ENCODE results near the gene CCDC88C. TPM values are rescaled to one million over a fixed set of nuclear protein-coding genes. Genes with fewer than 3 reads are reported as not detected.

CCDC88C gene
- total RNA-seq, 4 donors from 2014 or later = 3.2 to 32.7 (median 11.0) TPM

DNA sequence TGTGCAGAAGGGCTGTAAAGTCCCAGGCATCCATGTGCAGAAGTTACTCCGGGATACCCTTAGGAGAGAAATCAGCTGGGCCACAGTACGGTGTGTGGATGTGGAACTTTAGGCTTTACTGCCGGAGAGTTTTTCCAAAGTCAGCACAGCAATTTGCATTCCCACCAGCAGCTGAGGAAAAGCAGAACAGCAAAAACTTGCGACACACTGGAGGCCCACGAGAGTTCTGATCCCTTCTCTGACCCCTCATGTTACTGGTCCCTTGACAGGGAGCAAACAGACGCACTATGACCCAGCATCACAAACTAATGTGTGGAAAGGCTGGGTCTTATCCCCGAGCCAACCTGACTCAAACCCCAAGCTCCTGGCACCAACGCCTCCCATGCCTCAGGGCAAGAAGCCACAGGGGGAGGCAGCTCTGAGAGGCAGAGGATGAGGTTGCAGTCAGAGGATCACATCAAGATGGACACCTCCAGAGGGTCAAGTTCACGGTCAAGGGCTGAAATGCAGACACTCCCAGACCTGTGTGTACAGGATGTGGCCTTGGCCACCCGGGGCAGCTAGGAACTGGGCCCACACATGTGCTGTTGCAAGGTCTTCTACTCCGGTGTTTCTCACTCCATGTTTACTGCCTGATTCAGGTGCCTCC lies 38.6 kb downstream of the CCDC88C start:
- Histone ChIP-seq H3K4me1 (no peaks in the 10 kb centered on the region), H3K27me3 (no peaks in the 10 kb centered on the region), H3K9me3 (no peaks in the 10 kb centered on the region), H3K27ac (no peak overlapping the region), H3K36me3 (no peaks in the 10 kb centered on the region), H3K4me3 (no peak overlapping the region)
- no peak for DNase-seq
- no peak for TF ChIP-seq POLR2A (IDR thresholded peaks at IDR 0.05)
- TF ChIP-seq, protein P1, sequence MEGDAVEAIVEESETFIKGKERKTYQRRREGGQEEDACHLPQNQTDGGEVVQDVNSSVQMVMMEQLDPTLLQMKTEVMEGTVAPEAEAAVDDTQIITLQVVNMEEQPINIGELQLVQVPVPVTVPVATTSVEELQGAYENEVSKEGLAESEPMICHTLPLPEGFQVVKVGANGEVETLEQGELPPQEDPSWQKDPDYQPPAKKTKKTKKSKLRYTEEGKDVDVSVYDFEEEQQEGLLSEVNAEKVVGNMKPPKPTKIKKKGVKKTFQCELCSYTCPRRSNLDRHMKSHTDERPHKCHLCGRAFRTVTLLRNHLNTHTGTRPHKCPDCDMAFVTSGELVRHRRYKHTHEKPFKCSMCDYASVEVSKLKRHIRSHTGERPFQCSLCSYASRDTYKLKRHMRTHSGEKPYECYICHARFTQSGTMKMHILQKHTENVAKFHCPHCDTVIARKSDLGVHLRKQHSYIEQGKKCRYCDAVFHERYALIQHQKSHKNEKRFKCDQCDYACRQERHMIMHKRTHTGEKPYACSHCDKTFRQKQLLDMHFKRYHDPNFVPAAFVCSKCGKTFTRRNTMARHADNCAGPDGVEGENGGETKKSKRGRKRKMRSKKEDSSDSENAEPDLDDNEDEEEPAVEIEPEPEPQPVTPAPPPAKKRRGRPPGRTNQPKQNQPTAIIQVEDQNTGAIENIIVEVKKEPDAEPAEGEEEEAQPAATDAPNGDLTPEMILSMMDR (IDR thresholded peaks at IDR 0.05) = no peak
- intact Hi-C loops (cut with DNase I; ENCODE audit: low total_unique reads) = no loop called here

DNA sequence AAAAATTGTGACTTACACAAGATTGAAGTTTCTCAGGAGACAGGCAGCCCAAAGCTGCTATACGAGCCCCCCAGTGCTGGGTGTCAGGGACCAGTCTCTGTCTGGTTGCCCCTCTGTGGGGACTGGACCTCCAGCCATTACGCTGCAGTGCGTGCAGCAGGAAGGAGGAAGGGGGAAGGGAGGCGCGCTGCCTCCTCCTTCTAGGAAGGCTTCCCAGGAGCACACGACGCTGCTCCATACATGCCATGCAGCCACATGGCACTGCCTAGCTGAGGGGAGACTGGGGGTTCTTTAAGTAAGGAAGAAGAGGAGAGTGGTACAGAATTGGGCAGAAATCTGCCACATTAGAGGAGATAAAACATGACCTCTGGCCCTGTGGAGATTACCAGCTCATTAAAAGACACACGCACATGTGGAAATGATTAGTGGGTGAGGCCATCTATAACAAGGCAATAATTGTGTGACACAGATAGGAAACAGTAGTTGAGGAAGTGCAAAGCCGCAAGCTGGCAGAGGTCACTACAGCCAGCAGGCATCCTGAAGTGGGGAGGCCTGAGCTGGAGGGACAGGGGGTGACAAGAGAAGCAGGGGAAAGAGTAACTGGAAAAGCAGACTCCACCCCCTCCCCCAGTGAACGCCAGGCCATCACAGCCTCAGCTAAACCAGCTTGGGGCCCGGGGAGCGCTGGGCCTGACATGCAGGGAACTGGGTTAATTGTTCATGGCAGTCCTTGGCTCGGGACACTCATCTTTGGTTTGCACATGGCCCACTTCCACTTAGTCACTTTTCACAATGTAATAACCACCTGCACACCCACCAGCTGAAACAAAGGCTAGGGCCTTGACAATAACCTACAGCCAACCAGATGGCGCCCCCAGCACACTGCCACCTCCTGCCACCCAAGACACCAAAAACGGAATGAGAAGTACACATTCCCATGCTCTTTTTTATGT lies 39.6 kb downstream of the CCDC88C start:
- Histone ChIP-seq H3K27me3 (no peaks in the 10 kb centered on the region), H3K4me1 (peaks cover 0 to 6% of the 10 kb centered on the region in 2 donors), H3K9me3 (no peaks in the 10 kb centered on the region), H3K27ac (no peak overlapping the region), H3K4me3 (no peak overlapping the region), H3K36me3 (no peaks in the 10 kb centered on the region)
- TF ChIP-seq, protein P1 (IDR thresholded peaks at IDR 0.05) = no peak
- no peak for TF ChIP-seq POLR2A (IDR thresholded peaks at IDR 0.05)
- intact Hi-C loops (cut with DNase I; ENCODE audit: low total_unique reads) = no loop called here
- no peak for DNase-seq

DNA sequence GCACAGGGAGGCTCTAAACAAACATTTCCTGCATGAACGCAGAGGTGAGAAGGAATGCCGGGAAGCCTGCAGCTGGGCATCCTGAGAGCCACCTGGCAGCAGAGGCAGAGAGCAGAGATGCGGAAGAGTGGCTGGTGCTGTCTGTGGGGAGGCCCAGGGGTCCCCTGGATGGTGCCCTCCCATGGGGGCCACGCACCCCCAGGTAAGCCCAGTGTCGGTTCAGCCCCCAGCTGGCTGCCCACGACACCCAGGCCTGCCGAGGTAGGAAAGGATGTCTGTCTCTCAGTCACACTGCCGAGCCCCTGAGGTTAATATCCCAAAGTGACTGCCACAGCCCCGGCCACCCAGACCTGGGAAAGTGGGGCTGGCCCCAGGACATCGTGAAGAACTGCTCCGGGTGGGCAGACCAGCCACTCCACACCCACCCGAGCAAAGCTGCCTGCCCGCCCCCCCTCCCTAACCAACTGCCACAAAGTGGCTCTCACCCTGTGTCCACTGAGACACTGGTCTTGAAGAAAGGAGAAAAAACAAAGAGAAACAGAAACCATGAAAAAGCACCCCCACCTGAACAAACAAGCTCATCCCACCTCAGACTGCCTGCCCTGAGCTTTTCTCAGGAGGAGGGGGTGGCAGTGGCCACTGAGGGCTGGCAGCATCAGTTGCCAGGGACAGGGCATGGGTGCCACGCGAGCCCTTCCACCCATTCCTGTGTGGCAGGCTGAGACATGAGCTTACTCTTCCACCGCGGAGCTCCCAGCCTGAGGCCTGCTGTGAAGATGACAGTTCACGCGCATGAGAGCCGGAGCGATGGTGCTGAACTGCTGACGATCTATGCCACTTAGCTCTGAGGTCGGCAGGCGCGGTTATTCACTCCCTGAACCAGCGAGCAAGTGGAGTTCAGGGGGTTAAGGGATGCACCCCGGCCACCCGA lies 40.8 kb downstream of the CCDC88C start:
- Histone ChIP-seq H3K27me3 (no peaks in the 10 kb centered on the region), H3K4me3 (no peak overlapping the region), H3K9me3 (no peaks in the 10 kb centered on the region), H3K36me3 (no peaks in the 10 kb centered on the region), H3K27ac (no peak overlapping the region), H3K4me1 (peaks cover 0 to 6% of the 10 kb centered on the region in 2 donors)
- intact Hi-C loops (cut with DNase I; ENCODE audit: low total_unique reads) = no loop called here
- TF ChIP-seq POLR2A (IDR thresholded peaks at IDR 0.05) = no peak
- TF ChIP-seq, protein P1 (IDR thresholded peaks at IDR 0.05) = no peak
- no peak for DNase-seq

DNA sequence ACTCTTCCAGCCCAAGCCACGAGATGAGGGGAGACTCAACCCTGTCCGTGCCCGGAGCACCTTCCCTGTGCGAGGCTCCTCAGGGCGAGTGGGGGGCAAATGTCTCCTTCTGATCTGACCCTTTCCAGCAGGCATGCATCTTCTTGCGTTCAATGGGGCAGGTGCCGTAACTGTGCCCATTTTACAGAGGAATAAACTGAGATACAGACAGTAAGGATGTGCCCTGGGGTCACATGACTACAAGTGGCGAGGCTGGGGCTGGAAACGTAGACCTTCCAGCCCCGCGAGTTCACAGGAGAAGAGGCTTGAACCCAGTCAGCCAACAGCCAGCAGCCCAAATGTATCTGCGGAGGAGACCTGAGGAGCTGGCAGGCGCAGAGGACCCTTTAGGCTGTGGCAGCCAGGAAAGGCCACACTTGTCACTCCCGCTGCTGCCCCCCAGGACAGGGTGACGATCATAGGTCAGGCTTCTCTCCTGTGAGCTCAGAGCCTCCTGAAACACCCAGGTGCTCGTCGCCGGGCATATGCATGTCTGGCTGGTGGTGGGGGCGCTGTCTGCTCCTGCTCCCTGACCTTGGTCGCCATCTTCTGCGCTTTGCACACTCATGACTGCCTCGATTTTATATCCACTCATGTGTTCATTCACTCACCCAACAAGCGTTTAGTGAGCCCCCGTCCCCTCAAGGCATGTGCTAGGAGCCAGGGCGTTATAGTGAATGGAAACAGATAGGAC lies 41.7 kb downstream of the CCDC88C start:
- H3K27ac ChIP-seq = no peak overlapping the region
- intact Hi-C loops (cut with DNase I; ENCODE audit: low total_unique reads) = no loop called here
- DNase-seq = no peak
- no peaks in the 10 kb centered on the region for H3K9me3 ChIP-seq
- no peaks in the 10 kb centered on the region for H3K36me3 ChIP-seq
- no peaks in the 10 kb centered on the region for H3K27me3 ChIP-seq
- no peak overlapping the region for H3K4me3 ChIP-seq
- TF ChIP-seq, protein P1 (IDR thresholded peaks at IDR 0.05) = no peak
- TF ChIP-seq POLR2A (IDR thresholded peaks at IDR 0.05) = no peak
- H3K4me1 ChIP-seq = peaks cover 0 to 6% of the 10 kb centered on the region in 2 donors
